Measurements from ENCODE around the gene EEF1A2.

The EEF1A2 gene

GRCh38 chr20:63536997-63537524, 38.2 kb upstream of the EEF1A2 start, which contains the start of gene PTK6:
Gene PTK6 (minus strand): TSS chr20:63537376. CDS start chr20:63537314, 62 bp downstream.
- peak; percentile 15 for DNase-seq (ENCODE audit: low spot score)

GRCh38 chr20:63536241-63536977, 37.5 kb upstream of the EEF1A2 start:
- no peak for DNase-seq (ENCODE audit: low spot score)

- no peak for DNase-seq (ENCODE audit: low spot score)
Measured at GRCh38 chr20:63534831-63535651, 36.2 kb upstream of the EEF1A2 start.

GRCh38 chr20:63534427-63534830, 35.5 kb upstream of the EEF1A2 start:
- no peak for DNase-seq (ENCODE audit: low spot score)

- no peak for DNase-seq (ENCODE audit: low spot score)
Measured at GRCh38 chr20:63533871-63534393, 35.0 kb upstream of the EEF1A2 start.

GRCh38 chr20:63533388-63533787, 34.5 kb upstream of the EEF1A2 start:
- no peak for DNase-seq (ENCODE audit: low spot score)

- DNase-seq (ENCODE audit: low spot score) = no peak
Measured at GRCh38 chr20:63532449-63532971, 33.6 kb upstream of the EEF1A2 start.

- DNase-seq (ENCODE audit: low spot score) = no peak
Measured at GRCh38 chr20:63531686-63532448, 33.0 kb upstream of the EEF1A2 start.

- no peak for DNase-seq (ENCODE audit: low spot score)
Measured at GRCh38 chr20:63530788-63531160, 31.9 kb upstream of the EEF1A2 start.

- DNase-seq (ENCODE audit: low spot score) = no peak
Measured at GRCh38 chr20:63529861-63530787, 31.2 kb upstream of the EEF1A2 start.

- DNase-seq (ENCODE audit: low spot score) = no peak
Measured at GRCh38 chr20:63529180-63529860, 30.4 kb upstream of the EEF1A2 start.

GRCh38 chr20:63527184-63527583, 28.3 kb upstream of the EEF1A2 start:
- no peak for DNase-seq (ENCODE audit: low spot score)

GRCh38 chr20:63525971-63526370, 27.1 kb upstream of the EEF1A2 start:
- no peak for DNase-seq (ENCODE audit: low spot score)

- DNase-seq (ENCODE audit: low spot score) = no peak
Measured at GRCh38 chr20:63525185-63525584, 26.3 kb upstream of the EEF1A2 start.

GRCh38 chr20:63522981-63523611, 24.2 kb upstream of the EEF1A2 start:
- no peak for DNase-seq (ENCODE audit: low spot score)

GRCh38 chr20:63522091-63522868, 23.4 kb upstream of the EEF1A2 start:
- DNase-seq (ENCODE audit: low spot score) = no peak

GRCh38 chr20:63521602-63522001, 22.7 kb upstream of the EEF1A2 start:
- DNase-seq (ENCODE audit: low spot score) = no peak

- peak; percentile 61 for DNase-seq (ENCODE audit: low spot score)
Measured at GRCh38 chr20:63520934-63521601, 22.2 kb upstream of the EEF1A2 start.

All from CD4-positive, alpha-beta T cell treated with Interleukin-2 at 100 ng/mL for 4 hours (primary cell).